Measurements from ENCODE around the gene HCN2.

GRCh38 chr19:640606-641189 lies 51.0 kb downstream of the HCN2 start:
- no peak for TF ChIP-seq CTCF (IDR thresholded peaks at IDR 0.05)
- no peak for TF ChIP-seq POLR2A (IDR thresholded peaks at IDR 0.05)

All from body of pancreas (tissue), 4 donors.